ENCODE measurements around the gene ANKRD12.

Gene ANKRD12

GRCh38 chr18:9206421-9206820 lies 69.8 kb downstream of the ANKRD12 start:
- Mint-ChIP-seq H3K9me3 (no peaks in the 10 kb centered on the region), H3K27ac (no peak overlapping the region), H3K4me1 (peaks cover 5% of the 10 kb centered on the region), H3K36me3 (peaks cover 97% of the 10 kb centered on the region), H3K4me3 (no peak overlapping the region)
- DNase-seq (ENCODE audit: low spot score in 2 of 2) (no peak), ATAC-seq (no peak)

DNA sequence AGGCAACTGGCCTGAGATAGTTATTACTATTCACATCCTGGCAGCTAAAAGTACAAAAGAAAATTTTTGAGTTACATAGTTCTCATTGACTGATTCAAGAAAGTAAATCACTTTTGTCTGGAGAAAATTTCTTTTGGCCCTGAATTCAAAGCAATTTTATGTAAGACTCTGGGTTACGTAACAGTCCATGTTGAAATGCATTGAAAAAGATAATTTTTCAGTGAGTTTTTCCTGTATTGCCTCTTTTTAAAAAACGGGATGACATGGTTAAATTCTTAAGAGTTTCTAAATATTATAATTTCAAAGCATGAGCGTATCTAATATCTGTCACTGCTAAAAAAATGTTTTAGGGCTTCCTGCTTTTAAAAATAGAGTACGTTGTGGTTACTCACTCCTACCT lies 72.7 kb downstream of the ANKRD12 start:
- DNase-seq (ENCODE audit: low spot score in 2 of 2): no peak
- H3K36me3 Mint-ChIP-seq: peaks cover 97% of the 10 kb centered on the region
- no peak for ATAC-seq
- H3K9me3 Mint-ChIP-seq: no peaks in the 10 kb centered on the region
- H3K27ac Mint-ChIP-seq: no peak overlapping the region
- peaks cover 19% of the 10 kb centered on the region for H3K4me1 Mint-ChIP-seq
- no peak overlapping the region for H3K4me3 Mint-ChIP-seq

DNA sequence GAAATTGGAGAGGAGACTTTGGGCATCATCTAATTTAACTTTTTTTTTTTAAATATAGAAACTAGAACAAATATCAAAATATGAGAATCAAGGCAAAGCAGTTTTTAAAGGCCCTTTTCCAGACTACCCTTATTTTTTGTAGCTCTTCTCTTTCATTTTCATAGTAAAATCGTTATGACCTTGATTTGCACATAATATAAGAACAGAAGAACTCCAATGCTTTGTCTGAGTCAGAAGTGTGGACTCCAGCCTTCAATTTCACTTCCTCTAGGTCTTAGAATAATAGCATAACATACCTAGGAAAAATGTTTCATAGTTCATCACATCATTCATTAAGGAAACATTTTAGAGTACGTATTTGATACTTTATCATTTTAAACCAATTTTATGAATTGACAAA lies 74.4 kb downstream of the ANKRD12 start:
- peak overlapping the region; percentile 38 for H3K4me3 Mint-ChIP-seq
- peak; percentile 58 for ATAC-seq
- peaks cover 25% of the 10 kb centered on the region for H3K4me1 Mint-ChIP-seq
- no peak for DNase-seq (ENCODE audit: low spot score in 2 of 2)
- H3K27ac Mint-ChIP-seq: peak overlapping the region; percentile 43
- no peaks in the 10 kb centered on the region for H3K9me3 Mint-ChIP-seq
- H3K36me3 Mint-ChIP-seq: peaks cover 97% of the 10 kb centered on the region

GRCh38 chr18:9211955-9212354 lies 75.4 kb downstream of the ANKRD12 start:
- peaks cover 25% of the 10 kb centered on the region for H3K4me1 Mint-ChIP-seq
- peaks cover 100% of the 10 kb centered on the region for H3K36me3 Mint-ChIP-seq
- DNase-seq (ENCODE audit: low spot score in 2 of 2) (no peak), ATAC-seq (no peak)
- no peaks in the 10 kb centered on the region for H3K9me3 Mint-ChIP-seq
- peak overlapping the region; percentile 38 for H3K4me3 Mint-ChIP-seq
- H3K27ac Mint-ChIP-seq: peak overlapping the region; percentile 72

DNA sequence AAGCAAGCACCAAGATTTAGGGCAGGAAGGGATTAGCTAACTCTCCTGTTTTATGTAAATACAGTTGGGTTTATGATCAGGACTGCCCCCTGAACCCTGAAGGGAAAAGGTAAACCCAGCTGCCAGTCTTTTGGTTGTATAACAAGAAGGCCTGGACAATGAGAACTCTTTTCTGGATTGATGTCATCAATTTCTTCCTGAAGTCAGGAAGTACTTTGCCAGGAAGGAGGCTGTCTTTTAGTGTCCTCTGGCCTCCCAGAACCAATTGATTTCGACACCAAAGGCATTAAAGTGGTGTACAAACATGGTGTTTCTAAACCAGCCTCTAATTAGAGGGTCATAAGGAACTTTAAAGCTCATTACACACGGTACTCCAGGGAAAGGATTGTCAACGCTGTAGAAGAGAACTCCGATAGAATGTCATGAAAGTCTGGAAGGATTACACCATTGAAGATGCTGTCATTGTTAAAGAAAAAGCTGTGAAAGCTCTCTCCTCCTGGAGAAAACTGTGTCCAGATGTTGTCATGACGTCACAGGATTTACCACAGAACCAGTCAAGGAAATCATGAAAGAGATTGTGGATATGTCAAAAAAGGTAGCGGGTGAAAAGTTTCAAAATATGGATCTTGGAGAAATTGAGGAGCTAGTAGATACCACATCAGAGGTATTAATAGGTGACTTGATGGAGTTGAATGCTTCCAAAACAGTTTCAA lies 78.8 kb downstream of the ANKRD12 start:
- peaks cover 100% of the 10 kb centered on the region for H3K36me3 Mint-ChIP-seq
- no peak for ATAC-seq
- DNase-seq (ENCODE audit: low spot score in 2 of 2): no peak
- no peak overlapping the region for H3K27ac Mint-ChIP-seq
- no peaks in the 10 kb centered on the region for H3K9me3 Mint-ChIP-seq
- no peak overlapping the region for H3K4me3 Mint-ChIP-seq
- H3K4me1 Mint-ChIP-seq: peaks cover 34% of the 10 kb centered on the region

GRCh38 chr18:9216459-9216858 lies 79.9 kb downstream of the ANKRD12 start:
- H3K9me3 Mint-ChIP-seq: no peaks in the 10 kb centered on the region
- H3K4me3 Mint-ChIP-seq: no peak overlapping the region
- peaks cover 100% of the 10 kb centered on the region for H3K36me3 Mint-ChIP-seq

DNA sequence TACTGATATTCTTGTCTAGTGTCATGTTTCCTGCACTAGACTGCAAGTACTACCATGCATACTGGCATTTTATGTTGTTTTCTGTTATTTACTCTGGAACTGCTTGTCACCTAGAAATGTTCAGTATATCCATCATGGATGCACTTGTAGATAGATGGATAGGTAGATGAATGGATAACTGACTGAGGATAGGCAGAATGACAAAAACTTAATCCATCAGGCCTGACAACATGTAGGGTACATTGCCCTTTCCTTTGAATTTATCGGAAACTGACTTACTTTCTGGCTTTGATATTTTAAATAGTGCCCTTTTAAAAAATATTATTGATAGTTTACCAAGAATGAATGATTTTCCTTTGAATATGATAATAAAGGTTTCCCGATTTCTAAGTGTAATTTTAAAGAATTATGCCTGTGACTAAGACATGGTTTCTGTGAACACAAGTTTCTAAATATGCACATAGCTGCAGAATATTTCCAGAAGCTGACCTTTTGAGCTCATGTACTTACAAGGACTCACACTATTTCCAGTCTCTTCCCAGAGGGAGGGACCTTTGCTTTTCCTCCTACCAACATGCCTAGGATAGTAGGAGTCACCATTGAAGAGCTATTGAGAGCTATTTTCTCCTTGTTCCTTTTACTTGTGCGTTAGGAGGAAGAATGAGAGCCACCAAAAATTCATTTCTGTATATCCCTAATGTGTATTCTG lies 81.3 kb downstream of the ANKRD12 start:
- DNase-seq (ENCODE audit: low spot score in 2 of 2): no peak
- Mint-ChIP-seq H3K4me1 (peaks cover 34% of the 10 kb centered on the region), H3K4me3 (no peak overlapping the region), H3K9me3 (no peaks in the 10 kb centered on the region), H3K36me3 (peaks cover 100% of the 10 kb centered on the region), H3K27ac (no peak overlapping the region)
- no peak for ATAC-seq

More at GRCh38 chr18:9216459-9216858, 79.9 kb downstream of the ANKRD12 start:
- Mint-ChIP-seq H3K4me1 (peaks cover 38% of the 10 kb centered on the region), H3K27ac (no peak overlapping the region)
- no peak for DNase-seq (ENCODE audit: low spot score in 2 of 2)
- ATAC-seq: no peak

DNA sequence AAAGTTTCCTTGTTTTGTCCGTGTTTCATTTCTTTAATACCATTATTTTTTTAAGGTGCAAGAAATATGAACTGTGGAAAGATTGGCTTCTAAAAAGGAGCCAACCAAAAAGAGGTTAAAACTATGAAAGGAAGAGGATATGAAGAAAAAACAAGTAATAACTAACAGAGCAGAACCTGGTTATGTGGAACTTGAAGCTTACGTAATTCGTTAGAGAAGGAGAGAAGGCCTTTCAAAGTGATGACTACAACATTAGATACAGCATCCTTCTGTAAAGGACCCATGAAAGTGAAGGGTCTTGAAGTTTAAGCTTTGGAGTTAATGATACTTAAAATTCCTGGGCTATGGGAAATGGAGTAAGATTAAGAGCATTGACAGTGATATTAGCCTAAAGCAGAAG lies 84.5 kb downstream of the ANKRD12 start:
- peaks cover 100% of the 10 kb centered on the region for H3K36me3 Mint-ChIP-seq
- no peak for DNase-seq (ENCODE audit: low spot score in 2 of 2)
- no peak overlapping the region for H3K4me3 Mint-ChIP-seq
- no peak for ATAC-seq
- no peaks in the 10 kb centered on the region for H3K9me3 Mint-ChIP-seq
- peaks cover 42% of the 10 kb centered on the region for H3K4me1 Mint-ChIP-seq
- peak overlapping the region; percentile 18 for H3K27ac Mint-ChIP-seq

DNA sequence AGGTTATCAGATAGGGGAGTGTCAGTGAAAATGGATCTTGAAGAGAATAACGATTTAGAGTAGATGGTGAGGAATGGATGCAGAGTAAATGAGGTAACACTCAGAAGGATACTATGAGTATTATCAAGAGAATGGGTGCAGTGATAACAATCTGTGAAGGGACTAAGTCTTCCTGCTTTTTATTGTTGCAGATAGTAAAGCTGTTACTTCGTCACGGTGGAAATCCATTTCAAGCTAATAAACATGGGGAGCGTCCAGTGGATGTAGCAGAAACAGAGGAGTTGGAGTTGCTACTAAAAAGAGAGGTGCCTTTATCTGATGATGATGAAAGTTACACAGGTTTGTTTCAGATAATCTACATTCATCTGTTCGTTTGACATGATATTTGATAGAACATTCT lies 85.1 kb downstream of the ANKRD12 start:
- peaks cover 48% of the 10 kb centered on the region for H3K4me1 Mint-ChIP-seq
- no peaks in the 10 kb centered on the region for H3K9me3 Mint-ChIP-seq
- no peak overlapping the region for H3K4me3 Mint-ChIP-seq
- peaks cover 100% of the 10 kb centered on the region for H3K36me3 Mint-ChIP-seq
- peak overlapping the region; percentile 18 for H3K27ac Mint-ChIP-seq
- DNase-seq (ENCODE audit: low spot score in 2 of 2) (no peak), ATAC-seq (no peak)

- Mint-ChIP-seq H3K4me3 (no peak overlapping the region), H3K36me3 (peaks cover 100% of the 10 kb centered on the region), H3K27ac (no peak overlapping the region), H3K4me1 (peaks cover 60% of the 10 kb centered on the region), H3K9me3 (no peaks in the 10 kb centered on the region)
- DNase-seq (ENCODE audit: low spot score in 2 of 2): no peak
- no peak for ATAC-seq
Measured at GRCh38 chr18:9223356-9223755, 86.8 kb downstream of the ANKRD12 start.

GRCh38 chr18:9226463-9226862 lies 89.9 kb downstream of the ANKRD12 start:
- Mint-ChIP-seq H3K4me3 (no peak overlapping the region), H3K9me3 (no peaks in the 10 kb centered on the region), H3K27ac (peak overlapping the region; percentile 76), H3K36me3 (peaks cover 100% of the 10 kb centered on the region), H3K4me1 (peaks cover 70% of the 10 kb centered on the region)
- ATAC-seq (peak; percentile 70), DNase-seq (ENCODE audit: low spot score in 2 of 2) (no peak)

- Mint-ChIP-seq H3K27ac (peak overlapping the region; percentile 12), H3K36me3 (peaks cover 100% of the 10 kb centered on the region), H3K4me1 (peaks cover 79% of the 10 kb centered on the region), H3K4me3 (no peak overlapping the region), H3K9me3 (peaks cover 4% of the 10 kb centered on the region)
- no peak for ATAC-seq
- no peak for DNase-seq (ENCODE audit: low spot score in 2 of 2)
Measured at GRCh38 chr18:9231852-9232486, 95.4 kb downstream of the ANKRD12 start.

- Mint-ChIP-seq H3K4me3 (no peak overlapping the region), H3K9me3 (peaks cover 4% of the 10 kb centered on the region), H3K36me3 (peaks cover 100% of the 10 kb centered on the region), H3K4me1 (peaks cover 81% of the 10 kb centered on the region), H3K27ac (peak overlapping the region; percentile 60)
- ATAC-seq (no peak), DNase-seq (ENCODE audit: low spot score in 2 of 2) (no peak)
Measured at GRCh38 chr18:9232977-9233376, 96.4 kb downstream of the ANKRD12 start.

- Mint-ChIP-seq H3K4me1 (peaks cover 81% of the 10 kb centered on the region), H3K27ac (peak overlapping the region; percentile 60), H3K9me3 (peaks cover 4% of the 10 kb centered on the region), H3K4me3 (no peak overlapping the region), H3K36me3 (peaks cover 100% of the 10 kb centered on the region)
- no peak for DNase-seq (ENCODE audit: low spot score in 2 of 2)
- ATAC-seq: no peak
Measured at GRCh38 chr18:9233771-9234440, 97.3 kb downstream of the ANKRD12 start.

DNA sequence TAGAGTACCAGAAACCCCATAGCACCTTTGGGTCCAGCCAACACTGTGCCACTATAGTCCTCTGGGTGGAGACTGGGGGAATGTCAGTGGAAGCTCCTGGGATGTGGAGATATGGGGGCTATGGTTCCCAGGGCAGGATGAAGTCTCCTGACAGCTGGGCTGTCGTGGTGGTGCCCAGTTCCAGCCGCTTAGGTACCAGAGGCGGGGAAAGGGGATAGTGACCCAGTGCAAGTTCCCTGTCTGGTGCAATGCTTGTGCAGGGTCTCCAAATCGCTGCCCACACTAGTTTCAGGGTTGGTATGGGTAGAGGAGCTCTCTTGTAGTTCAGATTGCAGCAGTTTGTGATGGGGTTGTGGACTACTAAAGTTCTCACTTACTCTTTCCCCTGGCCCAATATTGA lies 97.9 kb downstream of the ANKRD12 start:
- Mint-ChIP-seq H3K4me3 (no peak overlapping the region), H3K27ac (peak overlapping the region; percentile 60), H3K4me1 (peaks cover 75% of the 10 kb centered on the region), H3K9me3 (peaks cover 4% of the 10 kb centered on the region), H3K36me3 (peaks cover 100% of the 10 kb centered on the region)
- ATAC-seq: no peak
- no peak for DNase-seq (ENCODE audit: low spot score in 2 of 2)

Data from stimulated activated effector memory CD8-positive, alpha-beta T cell treated with anti-CD3 and anti-CD28 coated beads, Interleukin-12 subunit alpha, Interleukin-12 subunit beta, amount 100 ng/mL, for 72 hours (primary cell).